ENCODE measurements around the gene AMN.

- TF ChIP-seq CTCF (IDR thresholded peaks at IDR 0.05) = no peak
- TF ChIP-seq MAX (IDR thresholded peaks at IDR 0.05; ENCODE audit: low read depth) = no peak
- TF ChIP-seq EZH2phosphoT487 (IDR thresholded peaks at IDR 0.05; ENCODE audit: borderline replicate concordance, low read depth) = no peak
- TF ChIP-seq RCOR1 (IDR thresholded peaks at IDR 0.05; ENCODE audit: low read length) = no peak
- TF ChIP-seq EP300 (IDR thresholded peaks at IDR 0.05; ENCODE audit: borderline replicate concordance in 1 of 2, low read depth in 1 of 2, low read length in 1 of 2) = no peak
Measured at GRCh38 chr14:102952276-102952675, 29.8 kb downstream of the AMN start.
